ENCODE data around the gene MEF2C. TPM values are rescaled to one million over a fixed set of nuclear protein-coding genes. Genes with fewer than 3 reads are reported as not detected.

The MEF2C gene
- total RNA-seq, 1 experiment from 2014 or later, result 13.0 TPM

GRCh38 chr5:88870285-88870684, 12.7 kb downstream of the MEF2C start:
- BruUV-seq (replicated peaks), result no TSS peak
- no peaks in the 10 kb centered on the region for H3K4me1 ChIP-seq (ENCODE audit: control insufficient read depth in 1 of 2, insufficient read depth in 2 of 2, low read length in 2 of 2)
- no peak overlapping the region for H3K4me3 ChIP-seq (replicated peaks in 1 of 2; ENCODE audit: low read depth in 1 of 2, low read length in 2 of 2)
- ChIA-PET RAD21 (ENCODE audit: low non-redundant PET in 1 of 2, low total read pairs in 2 of 2, uncharacterized antibody in 2 of 2, unreplicated experiment in 2 of 2) (no interaction called here), POLR2A (no interaction called here), CTCF (no interaction called here)
- no peak overlapping the region for H3K27ac ChIP-seq (ENCODE audit: low read depth, low read length)
- TF ChIP-seq MAX (IDR thresholded peaks at IDR 0.05) (no peak), ELF1 (IDR thresholded peaks at IDR 0.05; ENCODE audit: borderline replicate concordance, low read depth) (no peak), JUND (IDR thresholded peaks at IDR 0.05) (no peak), ZBTB33 (IDR thresholded peaks at IDR 0.05; ENCODE audit: extremely low read depth, insufficient replicate concordance, low read length) (no peak), ATF3 (IDR thresholded peaks at IDR 0.05) (no peak), SIN3A (IDR thresholded peaks at IDR 0.05; ENCODE audit: low read depth) (no peak), CEBPB (IDR thresholded peaks at IDR 0.05; ENCODE audit: low read depth) (no peak), EGR1 (IDR thresholded peaks at IDR 0.05; ENCODE audit: low read depth) (no peak), ZFX (IDR thresholded peaks at IDR 0.05) (no peak), YY1 (IDR thresholded peaks at IDR 0.05; ENCODE audit: extremely low read depth, insufficient replicate concordance, low read depth, low read length) (no peak), ZNF274 (IDR thresholded peaks at IDR 0.05; ENCODE audit: low read depth, low read length) (no peak), SP1 (IDR thresholded peaks at IDR 0.05; ENCODE audit: low read depth) (no peak), EZH2 (IDR thresholded peaks at IDR 0.05) (no peak)
- H3K36me3 ChIP-seq (ENCODE audit: control insufficient read depth in 1 of 2, insufficient read depth in 2 of 2, low read length in 2 of 2), result no peaks in the 10 kb centered on the region
- ATAC-seq (no peak), DNase-seq (ENCODE audit: low read depth, low spot score) (no peak)
- no peak overlapping the region for H3K9ac ChIP-seq (ENCODE audit: low read length)
- no peaks in the 10 kb centered on the region; the same call in 1 of the 2 replicates for H3K79me2 ChIP-seq (ENCODE audit: insufficient read depth, low read length)
- no peak overlapping the region for H2AFZ ChIP-seq (ENCODE audit: low read depth, low read length, poor library complexity, severe bottlenecking)
- no peaks in the 10 kb centered on the region for H3K9me2 ChIP-seq (ENCODE audit: insufficient read depth)
- H3K27me3 ChIP-seq (ENCODE audit: insufficient read depth, low read length), result no peaks in the 10 kb centered on the region
- intact Hi-C loops (cut with micrococcal nuclease), result no loop called here
- H4K20me1 ChIP-seq (ENCODE audit: insufficient read depth), result no peaks in the 10 kb centered on the region
- H3K9me3 ChIP-seq (ENCODE audit: control insufficient read depth in 1 of 2, insufficient read depth in 1 of 2, low read depth in 1 of 2, low read length in 2 of 2), result no peaks in the 10 kb centered on the region
- H3K4me2 ChIP-seq (ENCODE audit: low read length), result no peak overlapping the region
